H1 (cell line): ENCODE results near the gene PARD6B. TPM values are rescaled to one million over a fixed set of nuclear protein-coding genes. Genes with fewer than 3 reads are reported as not detected.

Experiments
- BACH1 ChIP-seq: IDR thresholded peaks from 2 replicates; pipeline ENCODE4 v1.6.1; 2012; ENCODE audit warnings: low read length, improper control_type of control experiment
- CHD7 ChIP-seq: fragments of 300-600 bp; sonication (generic); IDR thresholded peaks from 2 replicates; pipeline ENCODE4 v1.7.1; 2012; ENCODE audit warnings: low read length, moderate library complexity, mild to moderate bottlenecking, inconsistent platforms; ENCODE audit not compliant: insufficient replicate concordance
- JUND ChIP-seq: IDR thresholded peaks from 2 replicates; pipeline ENCODE4 v1.6.1; 2011; ENCODE audit warnings: mild to moderate bottlenecking, improper control_type of control experiment, low read length
- KDM1A ChIP-seq: fragments of 200-600, 300-600 bp; sonication (generic); IDR thresholded peaks from 2 replicates; pipeline ENCODE4 v1.7.1; 2016; ENCODE audit warnings: mild to moderate bottlenecking, low read length, borderline replicate concordance
- KDM5A ChIP-seq: fragments of 200-600 bp; IDR thresholded peaks from 2 replicates; pipeline ENCODE4 v1.7.1; 2012; ENCODE audit warnings: mild to moderate bottlenecking, low read length, inconsistent platforms, mixed read lengths
- NRF1 ChIP-seq: IDR thresholded peaks from 2 replicates; pipeline ENCODE4 v1.6.1; 2011; ENCODE audit warnings: mild to moderate bottlenecking, low read depth, low read length, improper control_type of control experiment
- SIX5 ChIP-seq: IDR thresholded peaks from 2 replicates; pipeline ENCODE4 v1.6.1; 2011; ENCODE audit warnings: mild to moderate bottlenecking, low read depth, low read length
- SP2 ChIP-seq: IDR thresholded peaks from 2 replicates; pipeline ENCODE4 v1.6.1; 2012; ENCODE audit warnings: mild to moderate bottlenecking, low read length, inconsistent platforms
- TAF7 ChIP-seq: optimal IDR thresholded peaks from 2 replicates; pipeline ENCODE3; 2011; ENCODE audit warnings: low read depth, mild to moderate bottlenecking, inconsistent platforms, low read length, moderate library complexity, borderline replicate concordance
- TEAD4 ChIP-seq: IDR thresholded peaks from 2 replicates; pipeline ENCODE4 v1.6.1; 2012; ENCODE audit warnings: low read depth, low read length, inconsistent platforms, mixed read lengths
- YY1 ChIP-seq: IDR thresholded peaks from 2 replicates; pipeline ENCODE4 v1.6.1; 2011; ENCODE audit warnings: low read depth, mild to moderate bottlenecking, low read length
- polyA plus RNA-seq, 7 experiments: library from polyadenylated mRNA; depleted of rRNA in 3 of 7; stranded (reverse) in 5 of 7; unstranded in 2 of 7; fragments of >200 nt in 5 of 7; fragments of 200-250 nt in 2 of 7; gene quantifications; 1 replicate in 5 of 7; 2 replicates in 1 of 7; 4 replicates in 1 of 7; pipeline versions ENCODE4 v1.2.1 to v1.2.3, GENCODE V29; 2011 to 2013; ENCODE audit warnings: missing spikeins in 2 of 7, mixed read lengths in 2 of 7
- total RNA-seq: library from RNA; stranded (reverse); fragmentation: NEBNext Ultra II Directional; extraction: Animal tissue kit (Norgen Biotek cat#: 25700); gene quantifications from 2 replicates; pipeline ENCODE4 v1.2.1, GENCODE V29; 2021

The PARD6B gene
- total and polyA plus RNA-seq, 2 of the 8 experiments (the other 6 are each of a cell fraction or from before 2014, with no cell fraction given), result 5.2 to 34.1 TPM

GRCh38 chr20:50701041-50701963 lies 30.1 kb upstream of the PARD6B start (continued):
- TF ChIP-seq CHD7 (no peak), BACH1 (no peak), NRF1 (no peak), YY1 (no peak), TEAD4 (no peak), KDM1A (no peak), SIX5 (no peak), TAF7 (no peak), SP2 (no peak), JUND (no peak), KDM5A (no peak)
